Measurements from ENCODE around the gene NCAPH2.

The NCAPH2 gene

DNA sequence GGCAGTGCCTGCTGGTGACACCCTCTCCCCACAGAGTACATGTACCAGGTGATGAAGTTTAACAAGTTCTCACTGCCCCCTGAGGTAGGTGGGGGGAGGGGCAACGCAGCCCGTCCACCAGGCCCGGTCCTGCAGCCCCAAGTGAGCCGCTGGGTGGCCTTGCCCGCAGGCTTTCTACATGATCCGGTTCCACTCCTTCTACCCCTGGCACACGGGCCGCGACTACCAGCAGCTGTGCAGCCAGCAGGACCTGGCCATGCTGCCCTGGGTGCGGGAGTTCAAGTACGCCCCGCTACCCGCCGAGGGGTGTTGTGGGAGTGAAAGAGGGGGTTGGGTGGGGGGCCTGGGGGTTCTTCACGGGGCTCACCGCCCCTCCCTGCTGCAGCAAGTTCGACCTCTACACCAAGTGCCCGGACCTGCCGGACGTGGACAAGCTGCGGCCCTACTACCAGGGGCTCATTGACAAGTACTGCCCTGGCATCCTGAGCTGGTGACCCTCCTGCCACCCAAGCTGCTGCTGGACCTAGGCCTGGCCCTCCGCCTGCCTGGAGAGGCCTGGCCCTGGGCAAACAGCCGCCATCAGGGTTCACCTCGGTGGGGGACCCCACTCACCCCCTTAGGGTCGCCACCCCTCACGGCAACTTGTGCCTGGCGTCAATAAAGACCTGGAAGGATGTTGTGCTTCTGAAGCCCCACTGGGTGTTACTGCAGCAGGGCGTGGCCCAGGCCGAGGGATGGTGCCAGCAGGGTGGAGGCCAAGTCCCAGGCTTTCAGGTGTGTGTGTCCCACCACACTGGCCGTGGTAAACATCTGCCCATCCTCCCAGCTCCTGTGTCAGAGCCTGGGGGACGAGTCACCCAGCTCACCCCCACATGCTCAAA lies 18.4 kb upstream of the NCAPH2 start:
- no peak for TF ChIP-seq CTCF (IDR thresholded peaks at IDR 0.05; ENCODE audit: low read depth, low read length)

DNA sequence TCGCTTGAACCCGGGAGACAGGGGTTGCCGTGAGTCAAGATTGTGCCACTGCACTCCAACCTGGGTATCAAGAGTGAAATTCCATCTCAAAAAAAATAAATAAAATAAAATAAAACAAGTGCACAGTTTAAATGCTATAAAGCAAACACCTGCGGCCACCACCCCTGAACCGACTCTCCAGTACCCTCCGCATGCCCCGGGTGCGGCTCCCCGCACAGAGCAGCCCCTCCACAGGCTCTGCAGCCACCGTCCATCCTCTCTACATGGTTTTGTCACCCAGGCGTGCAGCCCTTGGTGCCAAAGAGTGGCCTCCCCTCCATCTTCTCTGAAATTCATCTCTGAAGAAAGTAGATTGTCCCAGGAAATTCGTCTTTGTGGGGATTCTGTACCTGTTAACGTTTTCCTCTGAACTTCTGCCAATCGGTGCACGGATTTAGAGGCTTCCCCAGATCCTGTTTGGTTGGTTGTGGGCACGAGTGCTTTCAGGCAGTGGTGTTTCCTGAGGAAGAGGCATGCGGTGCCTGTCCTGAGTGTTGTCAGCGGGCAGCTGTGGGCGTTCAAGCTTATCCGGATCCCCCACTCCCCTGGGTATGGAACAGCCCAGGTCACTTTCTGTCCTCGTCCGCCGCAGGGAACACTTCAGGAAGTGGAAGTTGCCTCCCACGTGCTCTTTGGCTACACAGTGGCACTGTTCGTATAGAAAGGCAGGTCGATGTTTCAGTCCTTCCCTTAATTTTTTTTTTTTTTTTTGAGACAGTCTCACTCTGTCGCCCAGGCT lies 17.3 kb upstream of the NCAPH2 start:
- no peak for TF ChIP-seq CTCF (IDR thresholded peaks at IDR 0.05; ENCODE audit: low read depth, low read length)
- in situ Hi-C loops (cut with HindIII; ENCODE audit: low sequenced_read_pairs), result no loop called here
- no peak overlapping the region for H3K4me3 ChIP-seq (ENCODE audit: low read depth, low read length)
- DNase-seq (ENCODE audit: low read depth, low spot score), result no peak

More for the DNA sequence above, 18.4 kb upstream of the NCAPH2 start:
- no peak for DNase-seq (ENCODE audit: low read depth, low spot score)
- no peak overlapping the region for H3K4me3 ChIP-seq (ENCODE audit: low read depth, low read length)
- in situ Hi-C loops (cut with HindIII; ENCODE audit: low sequenced_read_pairs), result no loop called here

GRCh38 chr22:50497093-50497492 lies 10.9 kb upstream of the NCAPH2 start:
- no peak overlapping the region for H3K4me3 ChIP-seq (ENCODE audit: low read depth, low read length)
- DNase-seq (ENCODE audit: low read depth, low spot score), result no peak
- in situ Hi-C loops (cut with HindIII; ENCODE audit: low sequenced_read_pairs), result no loop called here
- no peak for TF ChIP-seq CTCF (IDR thresholded peaks at IDR 0.05; ENCODE audit: low read depth, low read length)

- peak; percentile 56 for DNase-seq (ENCODE audit: low read depth, low spot score)
- H3K4me3 ChIP-seq (ENCODE audit: low read depth, low read length), result no peak overlapping the region
- in situ Hi-C loops (cut with HindIII; ENCODE audit: low sequenced_read_pairs), result no loop called here
- peak; percentile 82 for TF ChIP-seq CTCF (IDR thresholded peaks at IDR 0.05; ENCODE audit: low read depth, low read length)
These were observed 9.6 kb upstream of the NCAPH2 start for GRCh38 chr22:50498322-50498890.

DNA sequence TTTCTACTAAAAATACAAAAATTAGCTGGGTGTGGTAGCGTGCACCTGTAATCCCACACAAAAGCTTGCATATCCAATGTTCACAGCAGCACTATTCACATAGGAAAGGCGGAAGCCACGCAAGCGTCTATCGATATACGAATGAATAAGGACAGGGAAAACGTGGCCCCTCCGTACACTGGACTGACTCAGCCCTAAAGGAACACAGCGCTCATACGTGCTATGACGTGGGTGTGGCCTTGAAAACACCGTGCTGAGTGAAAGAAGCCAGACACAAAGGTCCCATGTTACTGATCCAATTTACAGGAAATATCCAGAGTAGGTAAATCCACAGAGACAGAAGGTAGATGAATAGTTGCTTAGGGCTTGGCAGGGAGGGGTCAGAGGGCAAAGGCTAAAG lies 7.6 kb upstream of the NCAPH2 start:
- H3K4me3 ChIP-seq (ENCODE audit: low read depth, low read length), result no peak overlapping the region
- in situ Hi-C loops (cut with HindIII; ENCODE audit: low sequenced_read_pairs), result no loop called here
- DNase-seq (ENCODE audit: low read depth, low spot score), result no peak
- no peak for TF ChIP-seq CTCF (IDR thresholded peaks at IDR 0.05; ENCODE audit: low read depth, low read length)

- TF ChIP-seq CTCF (IDR thresholded peaks at IDR 0.05; ENCODE audit: low read depth, low read length), result no peak
- in situ Hi-C loops (cut with HindIII; ENCODE audit: low sequenced_read_pairs), result no loop called here
- DNase-seq (ENCODE audit: low read depth, low spot score), result no peak
- no peak overlapping the region for H3K4me3 ChIP-seq (ENCODE audit: low read depth, low read length)
These were observed 5.9 kb upstream of the NCAPH2 start for GRCh38 chr22:50502096-50502495.
